LNCAP (cell line): ENCODE measurements around the gene SLC34A3.

Experiments
- TF ChIP-seq, protein P1 (sequence below): fragments of 450-650 bp; IDR thresholded peaks from 2 replicates; pipeline ENCODE4 v1.5.1; 2017; ENCODE audit warnings: mild to moderate bottlenecking

Gene SLC34A3

GRCh38 chr9:137266162-137266527, 35.4 kb downstream of the SLC34A3 start:
- TF ChIP-seq, protein P1, sequence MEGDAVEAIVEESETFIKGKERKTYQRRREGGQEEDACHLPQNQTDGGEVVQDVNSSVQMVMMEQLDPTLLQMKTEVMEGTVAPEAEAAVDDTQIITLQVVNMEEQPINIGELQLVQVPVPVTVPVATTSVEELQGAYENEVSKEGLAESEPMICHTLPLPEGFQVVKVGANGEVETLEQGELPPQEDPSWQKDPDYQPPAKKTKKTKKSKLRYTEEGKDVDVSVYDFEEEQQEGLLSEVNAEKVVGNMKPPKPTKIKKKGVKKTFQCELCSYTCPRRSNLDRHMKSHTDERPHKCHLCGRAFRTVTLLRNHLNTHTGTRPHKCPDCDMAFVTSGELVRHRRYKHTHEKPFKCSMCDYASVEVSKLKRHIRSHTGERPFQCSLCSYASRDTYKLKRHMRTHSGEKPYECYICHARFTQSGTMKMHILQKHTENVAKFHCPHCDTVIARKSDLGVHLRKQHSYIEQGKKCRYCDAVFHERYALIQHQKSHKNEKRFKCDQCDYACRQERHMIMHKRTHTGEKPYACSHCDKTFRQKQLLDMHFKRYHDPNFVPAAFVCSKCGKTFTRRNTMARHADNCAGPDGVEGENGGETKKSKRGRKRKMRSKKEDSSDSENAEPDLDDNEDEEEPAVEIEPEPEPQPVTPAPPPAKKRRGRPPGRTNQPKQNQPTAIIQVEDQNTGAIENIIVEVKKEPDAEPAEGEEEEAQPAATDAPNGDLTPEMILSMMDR = no peak

- TF ChIP-seq, protein P1 = no peak
Observed at GRCh38 chr9:137266585-137267453, 36.1 kb downstream of the SLC34A3 start.

DNA sequence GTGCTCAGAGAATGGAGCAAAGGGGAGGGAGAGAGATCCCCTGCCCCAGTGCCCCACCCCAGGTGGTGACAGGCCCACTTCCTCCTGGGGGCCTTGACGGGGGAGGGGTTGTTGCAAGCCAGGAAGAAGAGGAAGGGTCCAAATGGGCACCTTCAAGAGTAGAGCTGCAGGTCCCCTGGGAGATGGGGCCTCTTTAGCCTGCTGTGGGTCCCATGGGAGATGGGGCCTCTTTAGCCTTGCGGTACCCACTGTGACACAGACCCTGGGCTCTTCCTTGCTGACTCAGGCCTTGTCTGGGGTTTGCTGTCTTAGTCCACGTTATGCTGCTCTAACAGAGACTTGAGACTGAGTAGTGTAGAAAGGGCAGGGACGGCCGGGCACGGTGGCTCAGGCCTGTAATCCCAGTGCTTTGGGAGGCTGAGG, 37.2 kb downstream of the SLC34A3 start:
- TF ChIP-seq, protein P1 = no peak

- TF ChIP-seq, protein P1 = no peak
Observed at GRCh38 chr9:137268538-137269201, 38.0 kb downstream of the SLC34A3 start.

DNA sequence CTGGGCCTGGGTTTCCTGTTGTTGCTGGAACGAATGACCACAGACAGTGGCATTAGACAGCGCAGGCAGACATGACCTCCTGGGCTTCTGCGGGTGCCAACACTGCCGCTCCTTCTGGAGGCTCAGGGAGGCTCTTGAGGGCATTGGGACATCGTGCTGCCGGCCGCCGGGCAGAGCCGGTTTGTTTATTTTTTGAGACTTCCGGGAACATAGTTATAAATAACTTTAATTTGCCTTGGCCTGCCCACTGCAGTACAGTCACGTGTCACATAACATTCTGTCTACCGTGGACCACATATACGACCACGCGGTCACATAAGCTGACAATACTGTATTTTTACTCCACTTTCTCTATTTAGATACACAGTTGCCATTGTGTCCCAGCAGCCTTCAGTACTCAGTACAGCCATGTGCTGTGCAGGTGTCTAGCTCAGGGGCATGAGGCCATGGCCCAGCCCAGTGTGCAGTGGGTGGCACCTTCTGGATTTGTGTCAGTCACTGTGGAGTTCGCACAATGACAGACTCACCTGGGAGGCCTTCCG, 38.6 kb downstream of the SLC34A3 start:
- TF ChIP-seq, protein P1 = no peak

DNA sequence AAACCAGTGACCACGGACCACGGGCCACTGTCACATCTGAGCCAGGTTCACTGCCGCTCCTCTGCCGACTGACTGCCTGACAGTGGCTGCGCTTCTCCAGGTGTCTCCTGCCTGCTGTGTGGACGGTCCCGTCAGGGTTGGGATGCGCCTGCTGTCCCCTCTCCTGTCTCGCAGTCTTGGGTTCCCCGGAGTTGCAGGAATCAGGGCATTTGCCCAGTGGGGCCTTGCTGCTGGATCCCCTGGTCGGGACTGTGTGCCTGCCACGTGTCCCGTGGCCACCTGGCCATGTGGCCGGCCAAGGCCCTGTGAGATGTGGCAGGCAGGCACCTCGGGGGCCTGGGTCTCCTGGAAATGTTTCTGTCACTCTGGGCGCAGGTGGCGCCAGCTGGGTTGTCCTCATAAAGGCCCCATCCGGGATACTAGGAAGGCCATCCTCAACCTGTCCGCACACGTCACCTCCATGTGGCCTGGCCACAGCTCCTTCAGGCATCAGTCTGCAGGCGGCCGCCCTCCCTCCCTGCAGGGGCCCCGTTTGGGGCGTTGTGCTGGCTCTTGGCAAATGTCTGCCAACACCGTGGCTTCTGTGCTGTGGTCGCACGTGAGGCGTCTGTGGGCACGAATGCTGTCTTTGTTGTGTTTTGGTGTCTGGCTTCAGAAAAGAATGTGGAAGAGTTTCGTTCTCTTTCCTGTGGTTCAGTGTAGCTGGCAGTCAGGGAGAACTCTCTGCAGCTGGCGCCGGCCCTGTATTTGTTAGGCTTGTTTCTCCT, 40.4 kb downstream of the SLC34A3 start:
- TF ChIP-seq, protein P1 = no peak

DNA sequence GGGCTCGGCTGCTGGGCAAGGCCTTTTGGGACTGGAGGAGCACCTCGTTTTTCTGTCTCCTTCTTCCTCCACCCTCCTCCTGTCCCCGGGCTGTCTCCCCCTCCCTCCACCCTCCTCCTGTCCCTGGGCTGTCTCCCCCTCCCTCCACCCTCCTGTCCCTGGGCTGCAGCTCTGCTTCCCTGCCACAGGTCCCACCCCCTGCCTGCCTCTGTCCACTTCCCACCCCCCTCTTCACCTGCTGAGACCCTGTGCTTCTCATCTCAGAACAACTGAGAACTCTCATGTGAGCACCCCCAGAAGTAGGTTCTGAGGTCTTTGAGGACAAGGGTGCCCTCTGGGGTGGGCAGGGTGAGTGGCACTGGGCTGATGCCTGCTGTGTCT, 41.0 kb downstream of the SLC34A3 start:
- TF ChIP-seq, protein P1 = no peak
